Endothelial cell of umbilical vein (primary cell): ENCODE data around the gene ASXL1.

ENCODE experiments used
- MYC ChIP-seq: IDR thresholded peaks from one replicate; pipeline ENCODE4 v1.6.1; 2011; ENCODE audit warnings: mild to moderate bottlenecking, low read depth, low read length
- POLR2A ChIP-seq: IDR thresholded peaks from 2 replicates; pipeline ENCODE4 v1.6.1; 2012; ENCODE audit warnings: low read depth, mild to moderate bottlenecking, control low read depth, low read length

GRCh38 chr20:32348207-32348606 is 9.9 kb upstream of the ASXL1 start:
- TF ChIP-seq MYC (no peak), POLR2A (no peak)
